Muscle of leg (tissue), 11 donors: Measurements from ENCODE around the gene GPC6. TPM values are rescaled to one million over a fixed set of nuclear protein-coding genes. Genes with fewer than 3 reads are reported as not detected.
A peak's percentile ranks its signal among the peaks of the same experiment; 100 is the strongest.

Experiments
- DNase-seq: peaks from one replicate; pipeline ENCODE4 v3.0.0; 2013
- H3K27ac ChIP-seq: one replicate; pipeline ENCODE4 v1.5.1; 2013; ENCODE audit warnings: mild to moderate bottlenecking, low read length, control low read depth
- H3K27me3 ChIP-seq: one replicate; pipeline ENCODE4 v1.6.1; 2013; ENCODE audit warnings: low read length; ENCODE audit not compliant: control insufficient read depth, insufficient read depth
- H3K36me3 ChIP-seq: one replicate; pipeline ENCODE4 v1.6.1; 2013; ENCODE audit warnings: low read length; ENCODE audit not compliant: control insufficient read depth, insufficient read depth
- H3K4me1 ChIP-seq: one replicate; pipeline ENCODE4 v1.6.1; 2013; ENCODE audit warnings: low read length; ENCODE audit not compliant: control insufficient read depth, insufficient read depth
- H3K4me3 ChIP-seq: one replicate; pipeline ENCODE4 v1.5.1; 2013; ENCODE audit warnings: low read length, control low read depth
- H3K9me3 ChIP-seq: replicated peaks from 2 replicates; pipeline ENCODE4 v1.6.1; 2013; ENCODE audit warnings: low read depth, low read length; ENCODE audit not compliant: control insufficient read depth
- WGBS: methylation state at CpG from one replicate; pipeline ENCODE4 v1.1.5; 2013; ENCODE audit warnings: missing lambda C conversion rate; ENCODE audit not compliant: insufficient coverage; 5-methylcytosine and 5-hydroxymethylcytosine counted together
- polyA plus RNA-seq, 8 donors: library from polyadenylated mRNA; unstranded; fragments of 120-200 nt; gene quantifications; one replicate each; pipeline versions ENCODE4 v1.2.1 to v1.2.3, GENCODE V29; 2013; ENCODE audit warnings: inconsistent platforms in 1 of 8, low replicate concordance in 1 of 8; ENCODE audit not compliant: insufficient read length in 8 of 8, insufficient read depth in 1 of 8
- total RNA-seq: library from RNA; stranded (reverse); fragments of 120-200 nt; gene quantifications from one replicate; pipeline ENCODE4 v1.2.4, GENCODE V29; 2013

The GPC6 gene
- total and polyA plus RNA-seq, 9 donors: 5.6 to 20.0 (median 9.9) TPM

DNA sequence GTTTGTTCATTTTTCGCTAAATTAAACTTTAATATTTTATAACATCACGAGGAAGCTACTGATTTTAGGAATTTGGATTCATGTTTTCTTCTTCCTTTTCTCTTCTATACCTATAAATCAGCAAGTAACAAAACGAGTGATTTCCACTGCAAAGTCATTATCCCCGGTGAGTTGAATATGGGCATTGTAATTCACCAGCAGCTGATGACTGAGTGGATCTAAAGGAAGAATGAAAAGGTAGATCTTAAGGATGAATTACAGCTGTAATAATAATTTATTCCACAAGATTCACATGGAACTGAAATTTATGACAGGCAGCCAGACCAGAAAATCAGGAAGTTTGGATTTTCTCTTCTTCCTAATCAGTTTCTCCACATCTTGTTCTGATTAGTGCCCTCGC, 111.4 kb downstream of the GPC6 start:
- DNase-seq: no peak
- Histone ChIP-seq H3K4me1 (no peaks in the 10 kb centered on the region), H3K36me3 (no peaks in the 10 kb centered on the region), H3K4me3 (no peak overlapping the region), H3K27me3 (no peaks in the 10 kb centered on the region), H3K27ac (no peak overlapping the region), H3K9me3 (no peaks in the 10 kb centered on the region)
- WGBS: no CpG with 5 or more reads among the region's 5 CpGs

DNA sequence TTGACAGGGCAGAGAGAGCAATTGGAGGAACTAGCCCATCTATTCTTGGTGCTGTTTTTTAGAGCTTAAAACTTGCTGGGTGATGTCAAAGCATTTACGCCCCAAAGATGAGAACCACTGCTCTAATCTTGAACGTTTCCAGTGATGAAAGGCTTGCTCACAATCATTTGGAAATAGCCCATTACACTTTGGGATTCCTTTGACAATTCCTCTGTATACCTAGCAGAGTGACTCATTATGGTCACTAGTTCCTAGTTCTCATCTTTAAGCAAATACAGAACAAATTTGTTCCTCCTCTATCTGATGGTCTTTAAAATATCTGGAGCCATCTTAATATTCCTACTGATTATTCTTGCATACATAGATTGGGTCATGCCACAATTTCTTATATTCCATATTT, 112.3 kb downstream of the GPC6 start:
- no peak for DNase-seq

DNA sequence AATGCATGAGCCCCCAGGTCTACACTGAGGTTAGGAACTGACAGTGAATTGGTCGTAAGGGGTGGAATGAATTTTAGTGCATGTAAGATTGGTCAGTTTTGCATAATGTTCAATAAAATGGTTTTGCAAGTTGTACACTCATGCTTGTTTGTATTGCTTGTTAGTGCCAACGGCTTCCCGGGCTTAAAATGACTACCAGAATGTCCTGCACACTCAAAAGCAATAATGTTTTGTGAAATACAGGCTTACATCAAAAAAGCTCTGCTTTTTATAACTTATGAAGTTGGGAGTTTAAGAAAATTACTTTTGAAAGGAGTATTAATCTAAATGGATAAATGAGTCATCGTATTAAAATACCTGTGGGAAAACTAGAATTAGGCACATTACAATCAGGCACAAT, 112.9 kb downstream of the GPC6 start:
- H3K27ac ChIP-seq: no peak overlapping the region
- H3K36me3 ChIP-seq: no peaks in the 10 kb centered on the region
- DNase-seq: no peak
- H3K4me3 ChIP-seq: no peak overlapping the region
- WGBS: 80% methylated on average over 1 of the region's 4 CpGs
- H3K9me3 ChIP-seq: no peaks in the 10 kb centered on the region
- no peaks in the 10 kb centered on the region for H3K27me3 ChIP-seq
- H3K4me1 ChIP-seq: no peaks in the 10 kb centered on the region

More for the DNA sequence above, 112.3 kb downstream of the GPC6 start:
- 50% methylated on average over 2 of the region's 2 CpGs for WGBS
- H3K4me3 ChIP-seq: no peak overlapping the region
- H3K9me3 ChIP-seq: no peaks in the 10 kb centered on the region
- no peaks in the 10 kb centered on the region for H3K36me3 ChIP-seq
- H3K27ac ChIP-seq: no peak overlapping the region
- H3K4me1 ChIP-seq: no peaks in the 10 kb centered on the region
- H3K27me3 ChIP-seq: no peaks in the 10 kb centered on the region

DNA sequence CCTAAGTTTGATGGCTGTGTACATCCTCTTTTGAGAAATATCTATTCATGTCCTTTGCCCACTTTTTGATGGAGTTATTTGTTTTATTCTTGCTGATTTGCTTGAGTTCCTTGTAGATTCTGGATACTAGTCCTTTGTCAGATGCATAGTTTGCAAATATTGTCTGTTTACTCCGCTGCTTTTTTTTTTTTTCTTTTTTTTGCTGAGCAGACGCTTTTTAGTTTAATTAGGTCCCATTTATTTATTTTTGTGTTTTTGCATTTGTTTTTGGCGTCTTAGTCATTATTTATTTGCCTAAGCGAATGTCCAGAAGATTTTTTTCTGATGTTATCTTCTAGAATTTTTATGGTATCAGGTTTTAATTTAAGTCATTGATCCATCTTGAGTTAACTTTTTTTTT, 114.9 kb downstream of the GPC6 start:
- Histone ChIP-seq H3K27me3 (no peaks in the 10 kb centered on the region), H3K4me1 (no peaks in the 10 kb centered on the region), H3K9me3 (no peaks in the 10 kb centered on the region), H3K27ac (no peak overlapping the region), H3K4me3 (no peak overlapping the region), H3K36me3 (no peaks in the 10 kb centered on the region)
- WGBS: no CpG with 5 or more reads among the region's 4 CpGs
- DNase-seq: no peak

DNA sequence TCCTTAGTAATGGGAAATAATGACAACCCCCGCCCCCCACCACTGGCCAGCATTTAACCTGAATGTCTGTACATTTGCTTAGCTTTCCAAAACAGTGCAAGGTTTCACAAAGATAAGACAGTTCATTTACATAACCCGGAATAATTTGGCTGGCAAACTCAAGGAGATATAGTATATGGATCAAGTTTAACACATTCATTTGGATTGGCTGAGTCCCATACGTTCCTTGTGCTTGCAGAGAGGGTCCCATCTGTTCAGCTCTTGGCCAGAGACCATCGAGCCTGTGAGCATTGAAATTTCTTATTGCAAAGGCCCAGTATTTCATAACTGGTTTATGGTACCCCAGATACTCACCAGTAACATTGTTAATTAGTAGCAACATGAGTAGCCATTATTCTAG, 116.5 kb downstream of the GPC6 start:
- Histone ChIP-seq H3K9me3 (no peaks in the 10 kb centered on the region), H3K36me3 (no peaks in the 10 kb centered on the region), H3K27me3 (no peaks in the 10 kb centered on the region), H3K4me3 (no peak overlapping the region), H3K27ac (no peak overlapping the region), H3K4me1 (no peaks in the 10 kb centered on the region)
- WGBS: 40% methylated on average over 1 of the region's 4 CpGs
- peak; percentile 4 for DNase-seq

DNA sequence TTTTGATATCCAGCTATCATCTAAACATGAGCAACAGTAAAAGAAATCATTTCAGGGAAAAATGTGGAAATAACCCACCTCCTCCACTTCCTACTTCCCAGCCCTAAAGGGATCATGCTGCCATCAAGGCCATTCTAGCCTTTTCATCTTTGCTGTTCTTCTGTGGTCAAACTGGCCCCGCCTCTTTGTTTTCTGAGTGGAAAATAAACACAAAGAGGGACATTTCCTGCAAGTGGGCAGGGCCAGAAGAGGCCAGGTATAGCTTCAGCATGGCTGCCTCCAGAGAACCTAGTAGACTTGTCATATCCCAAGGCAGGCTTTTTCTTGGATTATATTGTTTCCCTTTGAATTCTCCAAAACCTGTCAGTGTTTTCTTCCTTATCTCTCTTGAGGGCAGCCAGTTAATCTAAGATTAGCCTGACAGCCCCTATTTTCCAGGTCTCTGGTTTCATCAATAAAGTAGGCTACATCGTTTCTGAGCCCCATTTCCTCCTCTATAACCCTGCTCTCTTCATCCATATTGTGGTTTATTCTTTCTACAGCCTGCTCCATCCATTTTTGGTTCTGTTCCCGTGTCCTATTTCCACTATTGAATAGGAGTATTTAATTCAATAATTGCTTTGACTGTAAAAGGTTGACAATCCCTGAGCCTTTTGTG, 117.6 kb downstream of the GPC6 start:
- no peaks in the 10 kb centered on the region for H3K4me1 ChIP-seq
- no peaks in the 10 kb centered on the region for H3K36me3 ChIP-seq
- H3K9me3 ChIP-seq: no peaks in the 10 kb centered on the region
- DNase-seq: no peak
- no peak overlapping the region for H3K4me3 ChIP-seq
- H3K27me3 ChIP-seq: no peaks in the 10 kb centered on the region
- 100% methylated on average over 1 of the region's 3 CpGs for WGBS
- H3K27ac ChIP-seq: no peak overlapping the region

DNA sequence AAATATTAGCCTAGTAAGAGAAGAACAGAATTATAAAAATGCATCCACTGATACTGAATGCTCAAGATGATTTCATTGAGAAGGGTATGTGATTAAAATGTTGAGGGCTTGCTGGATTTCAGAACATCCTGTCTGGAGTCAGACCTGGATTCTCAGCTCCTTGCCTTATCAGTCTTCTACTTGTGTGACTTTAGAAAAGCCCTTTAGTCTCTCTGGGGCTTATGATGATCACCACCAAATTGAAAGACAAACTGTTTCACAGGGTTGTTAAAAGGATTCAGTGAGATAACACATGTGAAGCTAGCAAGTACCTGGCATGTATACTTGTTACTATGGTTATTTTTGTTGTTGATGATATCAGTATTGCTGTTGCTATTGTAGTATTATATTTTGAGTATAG, 118.4 kb downstream of the GPC6 start:
- H3K36me3 ChIP-seq: no peaks in the 10 kb centered on the region
- H3K27ac ChIP-seq: no peak overlapping the region
- no peak for DNase-seq
- no peaks in the 10 kb centered on the region for H3K9me3 ChIP-seq
- no peaks in the 10 kb centered on the region for H3K27me3 ChIP-seq
- no peaks in the 10 kb centered on the region for H3K4me1 ChIP-seq
- no peak overlapping the region for H3K4me3 ChIP-seq

DNA sequence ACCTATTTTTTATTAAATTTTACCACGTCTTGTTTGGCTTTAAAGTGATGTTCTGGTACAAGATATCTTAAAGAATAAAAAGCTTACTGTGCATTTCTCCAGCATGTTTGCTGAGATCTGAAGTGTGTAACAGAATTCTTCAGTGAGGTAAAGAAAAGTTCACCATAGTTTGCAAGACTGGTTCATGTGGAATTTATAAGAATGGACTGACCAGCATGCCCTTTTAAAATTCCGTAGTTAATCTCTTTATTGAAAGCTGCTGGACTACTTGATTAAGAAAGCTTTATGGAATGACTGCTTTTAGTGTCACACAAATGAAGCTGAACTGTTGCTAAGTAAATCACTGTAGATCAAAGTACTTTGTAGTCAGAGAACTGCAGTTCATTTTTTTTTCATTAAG, 119.2 kb downstream of the GPC6 start:
- Histone ChIP-seq H3K4me3 (no peak overlapping the region), H3K36me3 (no peaks in the 10 kb centered on the region), H3K9me3 (no peaks in the 10 kb centered on the region), H3K4me1 (no peaks in the 10 kb centered on the region), H3K27me3 (no peaks in the 10 kb centered on the region), H3K27ac (no peak overlapping the region)
- 33% methylated on average over 1 of the region's 2 CpGs for WGBS
- no peak for DNase-seq

DNA sequence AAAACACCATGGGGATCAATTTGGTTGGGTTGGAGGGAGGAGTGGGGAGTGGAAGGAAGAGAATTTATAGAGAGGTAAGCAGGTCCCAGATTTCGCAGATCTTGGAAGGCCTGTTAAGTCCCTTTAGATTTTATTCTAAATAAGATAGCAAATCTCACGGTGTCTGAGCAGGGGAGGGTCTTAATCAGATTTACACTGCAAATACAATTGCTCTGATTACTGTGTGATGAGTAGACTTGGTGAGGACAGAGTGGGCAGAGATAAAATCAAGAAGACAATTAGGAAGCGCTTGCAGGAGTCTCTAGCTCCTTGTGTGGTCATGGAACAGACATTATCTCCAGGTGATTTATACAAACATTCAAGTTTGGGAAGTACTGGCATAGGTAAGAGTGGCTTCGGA, 126.0 kb downstream of the GPC6 start:
- Histone ChIP-seq H3K4me1 (no peaks in the 10 kb centered on the region), H3K27ac (no peak overlapping the region), H3K27me3 (no peaks in the 10 kb centered on the region), H3K4me3 (no peak overlapping the region), H3K9me3 (no peaks in the 10 kb centered on the region), H3K36me3 (no peaks in the 10 kb centered on the region)
- 100% methylated on average over 1 of the region's 4 CpGs for WGBS
- DNase-seq: no peak

DNA sequence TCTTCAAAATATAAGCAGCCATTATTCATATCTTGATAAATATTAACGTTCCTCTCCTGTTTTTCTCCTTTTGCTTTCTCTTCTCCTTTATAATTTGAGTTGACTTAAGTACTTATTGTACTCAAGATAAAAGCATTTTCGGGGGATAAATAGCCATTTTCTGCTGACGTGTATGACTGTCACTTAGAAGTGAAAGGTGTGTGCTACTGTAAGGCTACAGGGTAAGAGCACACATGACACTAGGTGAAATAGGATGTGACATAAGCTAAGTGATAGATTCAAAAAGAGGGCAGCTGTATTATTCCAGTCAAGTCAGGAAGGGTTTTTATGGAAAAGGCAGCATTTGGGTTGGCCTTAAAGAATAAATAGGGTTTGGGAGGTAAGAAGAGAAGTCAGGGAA, 128.5 kb downstream of the GPC6 start:
- H3K4me3 ChIP-seq: no peak overlapping the region
- H3K36me3 ChIP-seq: no peaks in the 10 kb centered on the region
- H3K27me3 ChIP-seq: no peaks in the 10 kb centered on the region
- 83% methylated on average over 1 of the region's 3 CpGs for WGBS
- no peak for DNase-seq
- no peaks in the 10 kb centered on the region for H3K9me3 ChIP-seq
- no peak overlapping the region for H3K27ac ChIP-seq
- no peaks in the 10 kb centered on the region for H3K4me1 ChIP-seq

DNA sequence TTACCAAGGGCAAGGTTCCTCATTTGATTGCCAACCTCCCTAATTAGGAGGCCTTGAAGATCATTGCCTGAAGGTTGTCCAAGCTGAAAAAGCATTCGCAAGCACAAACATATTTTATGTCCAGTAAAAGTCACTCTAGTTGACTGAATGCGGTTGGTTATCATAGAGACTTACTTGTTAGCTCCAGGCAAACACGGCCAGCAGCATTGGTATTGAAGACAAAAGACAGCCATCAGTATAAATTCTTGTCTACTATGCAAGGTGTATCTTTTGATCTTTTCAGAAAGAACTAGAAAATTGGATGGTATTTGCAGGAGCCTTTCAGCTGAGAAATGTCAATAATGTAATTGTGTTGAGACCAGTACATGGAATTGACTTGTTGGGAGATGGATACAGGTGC, 129.9 kb downstream of the GPC6 start:
- H3K4me3 ChIP-seq: no peak overlapping the region
- no peaks in the 10 kb centered on the region for H3K4me1 ChIP-seq
- H3K27ac ChIP-seq: no peak overlapping the region
- no peaks in the 10 kb centered on the region for H3K27me3 ChIP-seq
- WGBS: no CpG with 5 or more reads among the region's 3 CpGs
- no peaks in the 10 kb centered on the region for H3K9me3 ChIP-seq
- no peaks in the 10 kb centered on the region for H3K36me3 ChIP-seq
- no peak for DNase-seq
